ENCODE measurements around the gene GLRA3.

- no peak for TF ChIP-seq POLR2A (IDR thresholded peaks at IDR 0.05)
- no peak for TF ChIP-seq CTCF (IDR thresholded peaks at IDR 0.05 in 4 of 5, conservative IDR thresholded peaks at IDR 0.05 in 1 of 5)
These were observed 233.7 kb downstream of the GLRA3 start for GRCh38 chr4:174595141-174595929.
